Suppressor macrophage (primary cell): ENCODE measurements around the gene NETO2.
"Not testable (repeated sequence)": the region's sequence is repeated elsewhere in the genome, so short reads cannot be mapped to it uniquely, and the experiment has no call there.

Experiments
- DNase-seq, 4 experiments: peaks; one replicate each; pipeline ENCODE4 v3.0.0-alpha.2; 2020 to 2022

NETO2 gene

GRCh38 chr16:47064775-47065174 is 79.0 kb downstream of the NETO2 start:
- no peak for DNase-seq

- no peak for DNase-seq
Measured at GRCh38 chr16:47063011-47063724, 80.6 kb downstream of the NETO2 start.

- no peak for DNase-seq
Measured at GRCh38 chr16:47061204-47061603, 82.5 kb downstream of the NETO2 start.

GRCh38 chr16:47060596-47060995 is 83.1 kb downstream of the NETO2 start:
- no peak for DNase-seq

GRCh38 chr16:47059991-47060390 is 83.8 kb downstream of the NETO2 start:
- DNase-seq, result no peak

GRCh38 chr16:47059130-47059529 is 84.6 kb downstream of the NETO2 start:
- not testable (repeated sequence) for DNase-seq

- DNase-seq, result no peak
Measured at GRCh38 chr16:47058295-47059086, 85.3 kb downstream of the NETO2 start.

- DNase-seq, result no peak
Measured at GRCh38 chr16:47057630-47057993, 86.1 kb downstream of the NETO2 start.

- no peak for DNase-seq
Measured at GRCh38 chr16:47056688-47057629, 86.8 kb downstream of the NETO2 start.

- DNase-seq, result not testable (repeated sequence)
Measured at GRCh38 chr16:47056061-47056460, 87.7 kb downstream of the NETO2 start.

GRCh38 chr16:47055136-47055885 is 88.4 kb downstream of the NETO2 start:
- DNase-seq, result no peak

- no peak for DNase-seq
Measured at GRCh38 chr16:47054306-47054705, 89.4 kb downstream of the NETO2 start.

- DNase-seq, result no peak
Measured at GRCh38 chr16:47053895-47054294, 89.8 kb downstream of the NETO2 start.

GRCh38 chr16:47052666-47053640 is 90.8 kb downstream of the NETO2 start:
- no peak for DNase-seq

GRCh38 chr16:47051031-47051430 is 92.7 kb downstream of the NETO2 start:
- no peak for DNase-seq

- no peak for DNase-seq
Measured at GRCh38 chr16:47049901-47050583, 93.7 kb downstream of the NETO2 start.

GRCh38 chr16:47047524-47048203 is 96.1 kb downstream of the NETO2 start:
- no peak for DNase-seq

GRCh38 chr16:47046726-47047523 is 96.8 kb downstream of the NETO2 start:
- DNase-seq, result no peak

GRCh38 chr16:47045459-47045858 is 98.3 kb downstream of the NETO2 start:
- DNase-seq, result peak in 3 of 4 experiments; percentile 7 to 36 (median 25)
